Body of pancreas (tissue), 4 donors: ENCODE measurements around the gene BABAM2.

Source experiments
- CTCF ChIP-seq, 7 experiments: fragments of 450-650 bp in 4 of 7; fragments of 200-600 bp in 3 of 7; sonication (generic) in 3 of 7; IDR thresholded peaks; one replicate each; pipeline ENCODE4 v1.5.1; 2016 to 2019; ENCODE audit warnings: antibody characterized with exemption in 7 of 7
- POLR2A ChIP-seq, 3 donors: fragments of 450-650 bp; IDR thresholded peaks; one replicate each; pipeline ENCODE4 v1.6.1; 2016; ENCODE audit warnings: antibody characterized with exemption in 3 of 3, mild to moderate bottlenecking in 2 of 3

- TF ChIP-seq CTCF (IDR thresholded peaks at IDR 0.05) (no peak), POLR2A (IDR thresholded peaks at IDR 0.05) (no peak)
These were observed 40.8 kb upstream of the BABAM2 start for GRCh38 chr2:27849558-27850205.
